Muscle of arm (tissue), 12 donors: Measurements from ENCODE around the gene TNFRSF17. TPM values are rescaled to one million over a fixed set of nuclear protein-coding genes. Genes with fewer than 3 reads are reported as not detected.

Source experiments
- DNase-seq: peaks from one replicate; pipeline ENCODE4 v3.0.0-alpha.2; 2013
- polyA plus RNA-seq, 12 donors: library from polyadenylated mRNA; unstranded; fragments of 120-200 nt; gene quantifications; one replicate each; pipeline ENCODE4 v1.2.1, GENCODE V29; 2013; ENCODE audit not compliant: insufficient read length in 12 of 12

The TNFRSF17 gene
- polyA plus RNA-seq, 12 donors = 0.27 to 0.32 TPM; not detected in 10

- DNase-seq = no peak
These were observed 37.5 kb downstream of the TNFRSF17 start for GRCh38 chr16:12002447-12003006.

GRCh38 chr16:12006637-12007036 lies 41.6 kb downstream of the TNFRSF17 start:
- no peak for DNase-seq

- no peak for DNase-seq
These were observed 44.5 kb downstream of the TNFRSF17 start for GRCh38 chr16:12009462-12009861.

GRCh38 chr16:12009922-12010321 lies 44.9 kb downstream of the TNFRSF17 start:
- DNase-seq = no peak

- DNase-seq = peak; percentile 35
These were observed 45.6 kb downstream of the TNFRSF17 start for GRCh38 chr16:12010388-12011251.

GRCh38 chr16:12011565-12011964 lies 46.6 kb downstream of the TNFRSF17 start:
- DNase-seq = no peak

- DNase-seq = no peak
These were observed 51.4 kb downstream of the TNFRSF17 start for GRCh38 chr16:12016291-12016947.

- no peak for DNase-seq
These were observed 52.5 kb downstream of the TNFRSF17 start for GRCh38 chr16:12017558-12017957.

Other genes starting within 250 kb of the TNFRSF17 start
- 10 to 100 TPM in 11 of 12 donors, not detected in 1; 12.4 to 28.6 (median 21.7) TPM for gene TXNDC11, start 222.4 kb upstream of the TNFRSF17 start, polyA plus RNA-seq
- 10 to 100 TPM in 11 of 12 donors, not detected in 1; 38.5 to 91.9 (median 50.7) TPM for gene ZC3H7A, start 168.0 kb upstream of the TNFRSF17 start, polyA plus RNA-seq
- 100 to 1,000 TPM in 11 of 12 donors, not detected in 1; 197 to 394 (median 337) TPM for gene RSL1D1, start 113.7 kb upstream of the TNFRSF17 start, polyA plus RNA-seq
- gene GSPT1, start 49.3 kb upstream of the TNFRSF17 start, polyA plus RNA-seq = 100 to 1,000 TPM in 2 of 12 donors, 10 to 100 TPM in 10; 77.7 to 110 (median 91.9) TPM
- gene NPIPB2, start 23.2 kb upstream of the TNFRSF17 start, polyA plus RNA-seq = 1 to 10 TPM in 9 of 12 donors, under 1 TPM in 1, not detected in 2; 0.82 to 6.8 (median 2.9) TPM
- 10 to 100 TPM in 2 of 12 donors, 1 to 10 TPM in 9, not detected in 1; 7.0 to 17.5 (median 8.5) TPM for gene SNX29, start 11.5 kb downstream of the TNFRSF17 start, polyA plus RNA-seq